Epithelial cell of proximal tubule (primary cell): ENCODE data around the gene KCTD5. TPM values are rescaled to one million over a fixed set of nuclear protein-coding genes. Genes with fewer than 3 reads are reported as not detected.

ENCODE experiments used
- DNase-seq: peaks from one replicate; pipeline ENCODE4 v3.0.0-alpha.2; 2011; ENCODE audit warnings: low read depth
- H3K4me3 ChIP-seq: 2 replicates; pipeline ENCODE4 v1.5.1; 2011; ENCODE audit warnings: low read depth, mild to moderate bottlenecking, low read length
- CTCF ChIP-seq: conservative IDR thresholded peaks from 2 replicates; pipeline ENCODE4 v1.5.1; 2012; ENCODE audit warnings: low read depth, mild to moderate bottlenecking, low read length
- total RNA-seq: library from RNA; depleted of rRNA; stranded (reverse); fragments of >200 nt; gene quantifications from 2 replicates; pipeline ENCODE4 v1.2.3, GENCODE V29; 2015

Gene KCTD5
- total RNA-seq, 1 donor from 2014 or later, result 45.1 TPM

- TF ChIP-seq CTCF, result no peak
- no peak overlapping the region for H3K4me3 ChIP-seq
- DNase-seq, result no peak
Observed at GRCh38 chr16:2704983-2705275, 22.6 kb downstream of the KCTD5 start.

GRCh38 chr16:2705351-2705750, 23.0 kb downstream of the KCTD5 start:
- no peak for DNase-seq
- H3K4me3 ChIP-seq, result no peak overlapping the region
- no peak for TF ChIP-seq CTCF

GRCh38 chr16:2706085-2706484, 23.8 kb downstream of the KCTD5 start:
- no peak for TF ChIP-seq CTCF
- no peak overlapping the region for H3K4me3 ChIP-seq

GRCh38 chr16:2706611-2707311, 24.4 kb downstream of the KCTD5 start:
- H3K4me3 ChIP-seq, result no peak overlapping the region
- no peak for TF ChIP-seq CTCF
- no peak for DNase-seq

More at GRCh38 chr16:2706085-2706484, 23.8 kb downstream of the KCTD5 start:
- DNase-seq, result no peak

DNA sequence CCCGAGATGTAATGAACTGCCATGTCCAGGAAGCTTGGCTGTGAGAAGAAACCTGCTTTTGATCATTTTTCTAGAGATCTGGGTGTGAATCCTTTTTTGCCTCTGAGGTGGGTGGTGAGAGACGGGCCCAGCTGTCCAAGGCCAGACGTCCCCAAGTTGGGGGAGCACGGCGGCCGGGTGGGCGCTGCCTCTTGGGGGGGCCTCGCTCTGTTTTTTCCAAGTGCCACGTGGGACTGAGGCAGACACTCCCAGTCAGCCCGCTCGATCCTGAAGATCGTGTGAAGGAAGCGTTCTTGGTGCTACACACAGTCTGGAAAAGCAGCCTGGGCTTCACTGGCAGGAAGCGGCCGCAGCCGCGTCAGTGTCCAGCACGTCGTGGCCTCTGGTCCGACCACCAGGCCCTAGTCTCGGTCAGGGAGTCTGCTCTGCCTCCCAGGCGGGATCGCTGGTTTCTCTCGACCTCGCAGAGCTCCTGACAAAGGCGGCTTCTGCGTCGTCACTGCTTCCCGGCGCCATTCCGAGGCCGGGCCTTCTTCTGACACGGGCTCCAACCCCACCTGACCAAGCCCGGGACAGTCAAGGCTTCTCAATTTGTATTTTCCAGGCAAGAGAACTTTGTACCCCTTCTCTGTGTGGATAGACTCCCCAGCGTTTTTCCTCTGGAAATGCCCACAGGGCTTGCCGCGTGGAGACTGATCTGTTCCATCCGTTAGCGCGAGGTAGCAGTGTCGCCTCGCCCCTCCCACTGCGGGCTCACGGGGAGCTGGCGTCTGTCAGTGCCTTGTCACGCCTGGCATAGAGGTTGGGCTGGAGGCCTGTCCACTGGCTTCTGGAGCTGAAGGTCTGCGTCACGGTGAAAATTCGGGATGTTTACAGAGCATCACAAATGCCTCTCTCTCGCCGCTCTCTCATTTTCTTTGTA, 25.3 kb downstream of the KCTD5 start:
- no peak for TF ChIP-seq CTCF
- H3K4me3 ChIP-seq, result no peak overlapping the region
- DNase-seq, result no peak

GRCh38 chr16:2708290-2708639, 25.9 kb downstream of the KCTD5 start:
- TF ChIP-seq CTCF, result no peak

More at GRCh38 chr16:2708290-2708639, 25.9 kb downstream of the KCTD5 start:
- DNase-seq, result no peak
- H3K4me3 ChIP-seq, result no peak overlapping the region
